Loucy (cell line): ENCODE measurements around the gene AFF2.

Source experiments
- EZH2phosphoT487 ChIP-seq: fragments of 200-600 bp; IDR thresholded peaks from 2 replicates; pipeline ENCODE4 v1.6.1; 2018; ENCODE audit warnings: antibody characterized with exemption, mild to moderate bottlenecking, moderate library complexity, borderline replicate concordance
- TF ChIP-seq, protein P1 (sequence below): fragments of 200-600 bp; sonication (generic); conservative IDR thresholded peaks from 2 replicates; pipeline ENCODE4 v1.5.1; 2014; ENCODE audit warnings: mild to moderate bottlenecking, antibody characterized with exemption, low read length

DNA sequence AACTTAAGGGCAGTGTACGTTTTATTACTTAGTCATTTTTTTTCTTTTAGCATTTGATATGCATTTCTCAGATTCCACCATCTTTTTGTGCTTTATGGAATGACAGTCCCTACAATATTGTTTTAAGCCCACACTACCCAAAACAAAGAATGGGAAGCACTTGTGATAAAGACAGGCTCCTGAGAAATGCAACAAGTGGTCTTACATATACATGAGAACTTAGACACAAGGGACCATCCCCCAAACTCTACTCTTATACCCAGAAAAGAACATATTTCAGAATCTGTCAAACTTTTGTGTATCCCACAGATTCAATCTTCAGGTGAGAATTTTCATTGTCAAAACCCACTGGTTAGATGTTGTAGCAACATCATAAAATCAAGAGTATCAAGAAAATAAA lies 491.1 kb downstream of the AFF2 start:
- TF ChIP-seq, protein P1, sequence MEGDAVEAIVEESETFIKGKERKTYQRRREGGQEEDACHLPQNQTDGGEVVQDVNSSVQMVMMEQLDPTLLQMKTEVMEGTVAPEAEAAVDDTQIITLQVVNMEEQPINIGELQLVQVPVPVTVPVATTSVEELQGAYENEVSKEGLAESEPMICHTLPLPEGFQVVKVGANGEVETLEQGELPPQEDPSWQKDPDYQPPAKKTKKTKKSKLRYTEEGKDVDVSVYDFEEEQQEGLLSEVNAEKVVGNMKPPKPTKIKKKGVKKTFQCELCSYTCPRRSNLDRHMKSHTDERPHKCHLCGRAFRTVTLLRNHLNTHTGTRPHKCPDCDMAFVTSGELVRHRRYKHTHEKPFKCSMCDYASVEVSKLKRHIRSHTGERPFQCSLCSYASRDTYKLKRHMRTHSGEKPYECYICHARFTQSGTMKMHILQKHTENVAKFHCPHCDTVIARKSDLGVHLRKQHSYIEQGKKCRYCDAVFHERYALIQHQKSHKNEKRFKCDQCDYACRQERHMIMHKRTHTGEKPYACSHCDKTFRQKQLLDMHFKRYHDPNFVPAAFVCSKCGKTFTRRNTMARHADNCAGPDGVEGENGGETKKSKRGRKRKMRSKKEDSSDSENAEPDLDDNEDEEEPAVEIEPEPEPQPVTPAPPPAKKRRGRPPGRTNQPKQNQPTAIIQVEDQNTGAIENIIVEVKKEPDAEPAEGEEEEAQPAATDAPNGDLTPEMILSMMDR, result no peak
- TF ChIP-seq EZH2phosphoT487, result no peak
